Calu3 (cell line): ENCODE measurements around the gene EYA2. TPM values are rescaled to one million over a fixed set of nuclear protein-coding genes. Genes with fewer than 3 reads are reported as not detected.

Experiments
- BruUV-seq: library from RNA; stranded (reverse); fragments of 400-500 nt; replicated peaks from 2 replicates; lab custom pipeline; 2021; lab: Mats Ljungman, UMichigan
- CTCF ChIA-PET: fragments of 300-600 bp; sonication (Branson Sonifier 250); formaldehyde crosslinking; loops from one replicate; lab custom pipeline; 2022; ENCODE audit warnings: antibody characterized with exemption; lab: Charles Lee
- DNase-seq: peaks from one replicate; pipeline ENCODE4 v3.0.0; 2022
- H3K27ac Mint-ChIP-seq: one replicate; pipeline ENCODE4 v1.8.0; 2022; ENCODE audit warnings: mixed read lengths; ENCODE audit not compliant: unreplicated experiment
- H3K27me3 Mint-ChIP-seq: one replicate; pipeline ENCODE4 v1.8.0; 2022; ENCODE audit warnings: mixed read lengths; ENCODE audit not compliant: unreplicated experiment
- H3K36me3 Mint-ChIP-seq: one replicate; pipeline ENCODE4 v1.8.0; 2022; ENCODE audit warnings: mild to moderate bottlenecking, moderate library complexity, mixed read lengths; ENCODE audit not compliant: insufficient read depth, unreplicated experiment
- H3K4me1 Mint-ChIP-seq: one replicate; pipeline ENCODE4 v1.8.0; 2022; ENCODE audit warnings: mild to moderate bottlenecking, low read depth, mixed read lengths; ENCODE audit not compliant: unreplicated experiment
- H3K4me3 Mint-ChIP-seq: one replicate; pipeline ENCODE4 v1.8.0; 2022; ENCODE audit warnings: mild to moderate bottlenecking, low read depth, moderate library complexity, mixed read lengths; ENCODE audit not compliant: unreplicated experiment
- H3K9me3 Mint-ChIP-seq: one replicate; pipeline ENCODE4 v1.8.0; 2022; ENCODE audit warnings: low read depth, mixed read lengths; ENCODE audit not compliant: unreplicated experiment
- intact Hi-C: fragments of 100-400 bp; cut with micrococcal nuclease; formaldehyde crosslinking; loops from one replicate; pipeline ENCODE4 v1.10.0; 2022; ENCODE audit not compliant: unreplicated experiment
- total RNA-seq: library from RNA; stranded (reverse); gene quantifications from 2 replicates; pipeline ENCODE4 v1.2.3, GENCODE V29; 2022
- TF ChIP-seq, protein P1 (sequence below): fragments of 200-600 bp; IDR thresholded peaks from one replicate; pipeline ENCODE4 v1.8.0; 2022; ENCODE audit warnings: antibody characterized with exemption; ENCODE audit not compliant: unreplicated experiment

Gene EYA2
- total RNA-seq, 1 experiment from 2014 or later: 0.35 TPM

DNA sequence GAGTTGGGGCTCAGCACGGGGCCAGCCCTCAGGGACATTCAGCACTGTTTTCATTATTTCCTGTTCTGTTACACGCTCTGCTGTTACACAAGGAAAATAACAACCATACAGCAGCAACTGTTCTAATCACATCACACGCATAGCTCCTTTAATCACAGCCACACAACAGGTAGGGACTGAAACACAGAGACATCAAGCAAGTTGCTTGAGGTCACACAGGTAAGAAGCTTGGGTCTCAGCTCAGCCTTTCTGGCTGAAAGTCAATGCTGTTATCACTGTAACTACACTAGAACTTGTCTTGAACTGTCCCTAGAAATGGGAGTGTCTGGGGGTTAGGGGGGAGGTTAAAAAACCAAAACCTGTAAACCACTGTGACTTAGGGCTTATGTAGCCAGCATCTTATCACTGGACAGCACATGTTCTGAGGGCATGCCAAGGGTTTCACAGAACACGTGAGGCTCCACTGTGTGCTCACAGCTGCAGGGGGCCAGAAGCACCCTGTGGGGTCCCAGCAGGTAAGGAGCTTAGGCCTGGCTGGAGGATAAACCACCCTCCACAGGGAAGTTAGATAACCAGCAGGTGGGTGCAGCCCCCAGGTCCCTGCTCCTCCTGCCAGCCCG lies 146.0 kb downstream of the EYA2 start:
- no TSS peak for BruUV-seq
- CTCF ChIA-PET: no interaction called here
- intact Hi-C loops: no loop called here
- Mint-ChIP-seq H3K4me3 (no peak overlapping the region), H3K4me1 (no peaks in the 10 kb centered on the region), H3K27ac (no peak overlapping the region), H3K9me3 (peaks cover 3% of the 10 kb centered on the region), H3K36me3 (no peaks in the 10 kb centered on the region), H3K27me3 (peaks cover 7% of the 10 kb centered on the region)
- TF ChIP-seq, protein P1, sequence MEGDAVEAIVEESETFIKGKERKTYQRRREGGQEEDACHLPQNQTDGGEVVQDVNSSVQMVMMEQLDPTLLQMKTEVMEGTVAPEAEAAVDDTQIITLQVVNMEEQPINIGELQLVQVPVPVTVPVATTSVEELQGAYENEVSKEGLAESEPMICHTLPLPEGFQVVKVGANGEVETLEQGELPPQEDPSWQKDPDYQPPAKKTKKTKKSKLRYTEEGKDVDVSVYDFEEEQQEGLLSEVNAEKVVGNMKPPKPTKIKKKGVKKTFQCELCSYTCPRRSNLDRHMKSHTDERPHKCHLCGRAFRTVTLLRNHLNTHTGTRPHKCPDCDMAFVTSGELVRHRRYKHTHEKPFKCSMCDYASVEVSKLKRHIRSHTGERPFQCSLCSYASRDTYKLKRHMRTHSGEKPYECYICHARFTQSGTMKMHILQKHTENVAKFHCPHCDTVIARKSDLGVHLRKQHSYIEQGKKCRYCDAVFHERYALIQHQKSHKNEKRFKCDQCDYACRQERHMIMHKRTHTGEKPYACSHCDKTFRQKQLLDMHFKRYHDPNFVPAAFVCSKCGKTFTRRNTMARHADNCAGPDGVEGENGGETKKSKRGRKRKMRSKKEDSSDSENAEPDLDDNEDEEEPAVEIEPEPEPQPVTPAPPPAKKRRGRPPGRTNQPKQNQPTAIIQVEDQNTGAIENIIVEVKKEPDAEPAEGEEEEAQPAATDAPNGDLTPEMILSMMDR: no peak
- DNase-seq: no peak

DNA sequence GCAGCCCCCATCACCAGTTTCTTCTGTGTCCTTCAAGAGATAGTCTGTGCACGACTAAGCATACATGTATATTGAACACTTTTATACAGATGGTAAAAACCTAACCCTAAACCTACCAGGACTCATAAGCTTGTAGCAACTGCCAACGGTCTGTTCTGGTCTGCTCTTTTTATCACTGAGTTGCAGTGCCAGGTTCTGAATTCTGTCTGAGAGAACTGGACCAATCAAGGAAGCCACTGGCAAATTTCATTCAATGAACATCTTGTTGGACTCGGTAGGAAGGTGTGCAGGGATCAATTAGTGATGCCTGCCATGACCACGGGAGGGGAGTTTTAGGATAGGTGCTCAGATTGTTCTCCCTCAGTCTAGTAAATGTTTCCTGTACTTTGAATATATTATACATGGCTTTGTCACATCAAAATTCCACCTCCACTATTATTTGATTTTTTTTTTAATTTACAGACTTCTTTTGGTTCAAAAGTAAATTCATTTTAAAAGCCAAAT lies 146.8 kb downstream of the EYA2 start:
- no peaks in the 10 kb centered on the region for H3K36me3 Mint-ChIP-seq

DNA sequence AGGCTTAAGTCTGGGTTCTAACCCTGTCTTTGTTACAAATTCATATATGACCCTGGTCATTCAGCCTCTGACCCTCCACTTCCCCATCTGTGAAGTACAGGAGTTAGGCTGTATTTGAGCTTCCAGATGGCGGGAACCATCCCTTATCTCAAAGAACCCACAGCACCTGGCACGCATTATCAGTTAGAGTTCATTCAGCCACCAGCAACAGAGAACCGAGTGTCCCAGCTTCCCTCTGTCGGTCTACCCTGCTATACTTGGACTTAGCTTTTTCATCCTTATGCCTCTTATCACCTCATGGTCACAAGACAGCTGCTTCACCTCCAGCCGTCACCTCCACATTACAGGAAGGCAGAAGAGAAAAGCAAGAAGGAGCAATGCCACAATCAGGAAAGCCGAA lies 147.8 kb downstream of the EYA2 start:
- intact Hi-C loops: no loop called here
- DNase-seq: no peak
- H3K27ac Mint-ChIP-seq: no peak overlapping the region
- H3K36me3 Mint-ChIP-seq: no peaks in the 10 kb centered on the region
- no peak overlapping the region for H3K4me3 Mint-ChIP-seq
- BruUV-seq: no TSS peak
- TF ChIP-seq, protein P1: no peak
- CTCF ChIA-PET: no interaction called here
- peaks cover 3% of the 10 kb centered on the region for H3K9me3 Mint-ChIP-seq
- peaks cover 7% of the 10 kb centered on the region for H3K27me3 Mint-ChIP-seq
- H3K4me1 Mint-ChIP-seq: no peaks in the 10 kb centered on the region

More for the DNA sequence above, 146.8 kb downstream of the EYA2 start:
- CTCF ChIA-PET: no interaction called here
- no TSS peak for BruUV-seq
- Mint-ChIP-seq H3K4me1 (no peaks in the 10 kb centered on the region), H3K27me3 (peaks cover 7% of the 10 kb centered on the region), H3K9me3 (peaks cover 3% of the 10 kb centered on the region), H3K4me3 (no peak overlapping the region), H3K27ac (no peak overlapping the region)
- no peak for DNase-seq
- TF ChIP-seq, protein P1: no peak
- intact Hi-C loops: no loop called here

DNA sequence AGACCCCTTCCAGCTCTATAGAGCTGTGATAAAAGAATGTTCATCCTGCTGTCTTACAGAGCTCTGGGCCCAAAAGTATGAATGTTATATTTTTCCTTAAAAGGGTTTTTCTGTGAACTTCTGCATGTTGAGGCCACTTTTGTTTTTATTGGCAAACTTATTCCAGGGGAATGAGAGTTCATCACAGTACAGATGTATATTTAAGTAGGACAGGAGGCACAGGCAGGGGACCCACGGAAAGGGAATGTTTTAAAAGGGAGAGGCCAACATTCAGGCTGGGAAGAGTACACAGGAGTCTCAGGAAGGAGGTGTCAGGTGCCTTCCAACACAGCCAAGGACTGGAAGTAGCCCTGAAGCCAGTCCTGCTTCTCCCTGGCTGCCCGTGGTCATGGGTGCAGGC lies 148.4 kb downstream of the EYA2 start:
- BruUV-seq: no TSS peak
- TF ChIP-seq, protein P1: no peak
- no peak overlapping the region for H3K4me3 Mint-ChIP-seq
- CTCF ChIA-PET: no interaction called here
- no peaks in the 10 kb centered on the region for H3K4me1 Mint-ChIP-seq
- intact Hi-C loops: no loop called here
- no peaks in the 10 kb centered on the region for H3K36me3 Mint-ChIP-seq
- H3K9me3 Mint-ChIP-seq: no peaks in the 10 kb centered on the region
- peaks cover 7% of the 10 kb centered on the region for H3K27me3 Mint-ChIP-seq
- no peak for DNase-seq
- H3K27ac Mint-ChIP-seq: no peak overlapping the region
